SU-DHL-6 (cell line): Measurements from ENCODE around the gene DDX17.

Experiments
- H2AFZ ChIP-seq: fragments of 200-600 bp; sonication (generic); 2 replicates; pipeline ENCODE4 v1.6.1; 2014; ENCODE audit warnings: low read depth, mild to moderate bottlenecking, moderate library complexity, mixed read lengths, antibody characterized with exemption, low read length; ENCODE audit not compliant: severe bottlenecking
- H3F3A ChIP-seq: fragments of 200-600 bp; shearing (Covaris generic); 2 replicates; pipeline ENCODE4 v1.6.0; 2016; ENCODE audit warnings: antibody characterized with exemption, mild to moderate bottlenecking; ENCODE audit not compliant: insufficient read depth
- H3K27ac ChIP-seq: fragments of 200-600 bp; sonication (generic); 2 replicates; pipeline ENCODE4 v1.5.1; 2016; ENCODE audit warnings: low read depth, mild to moderate bottlenecking, low read length, moderate library complexity, mixed read lengths
- H3K27me3 ChIP-seq: fragments of 200-600 bp; sonication (generic), shearing (Covaris generic); 2 replicates; pipeline ENCODE4 v1.6.0; 2014; ENCODE audit warnings: mild to moderate bottlenecking, low read length
- H3K36me3 ChIP-seq: fragments of 200-600 bp; sonication (generic); 2 replicates; pipeline ENCODE4 v1.6.1; 2014; ENCODE audit warnings: mild to moderate bottlenecking, low read length, mixed read lengths
- H3K4me2 ChIP-seq: fragments of 300-600, 200-600 bp; shearing (Covaris generic), sonication (generic); 2 replicates; pipeline ENCODE4 v1.6.0; 2014; ENCODE audit warnings: low read length, low read depth, mild to moderate bottlenecking; ENCODE audit not compliant: poor library complexity, severe bottlenecking
- H3K4me3 ChIP-seq: fragments of 200-600 bp; sonication (generic); 2 replicates; pipeline ENCODE4 v1.5.1; 2014; ENCODE audit warnings: antibody characterized with exemption, low read length, mild to moderate bottlenecking, mixed read lengths; ENCODE audit not compliant: insufficient read depth, poor library complexity, severe bottlenecking
- H3K79me2 ChIP-seq: fragments of 200-600 bp; sonication (generic); 2 replicates; pipeline ENCODE4 v1.6.1; 2014; ENCODE audit warnings: mild to moderate bottlenecking, low read length, moderate library complexity; ENCODE audit not compliant: insufficient read depth
- H3K9ac ChIP-seq: fragments of 200-600 bp; sonication (generic); 2 replicates; pipeline ENCODE4 v1.7.0; 2014; ENCODE audit warnings: mild to moderate bottlenecking, low read length
- H3K9me2 ChIP-seq: fragments of 200-600 bp; sonication (generic); replicated peaks from 2 replicates; pipeline ENCODE4 v1.6.1; 2014; ENCODE audit warnings: low read length; ENCODE audit not compliant: insufficient read depth
- H3K9me3 ChIP-seq: fragments of 200-600 bp; sonication (generic); 2 replicates; pipeline ENCODE4 v1.6.1; 2014; ENCODE audit warnings: low read length, mixed read lengths; ENCODE audit not compliant: insufficient read depth
- H4K20me1 ChIP-seq: fragments of 200-600 bp; sonication (generic); 2 replicates; pipeline ENCODE4 v1.6.1; 2014; ENCODE audit warnings: low read depth, mild to moderate bottlenecking, antibody characterized with exemption, low read length, moderate library complexity, mixed read lengths
- CTCF ChIP-seq: fragments of 200-600 bp; sonication (generic); IDR thresholded peaks from one replicate; pipeline ENCODE4 v1.5.1; 2017; ENCODE audit warnings: antibody characterized with exemption, mild to moderate bottlenecking, low read length, moderate library complexity; ENCODE audit not compliant: insufficient read depth, poor library complexity, severe bottlenecking
- EZH2phosphoT487 ChIP-seq: fragments of 200-600 bp; sonication (generic), shearing (Covaris generic); conservative IDR thresholded peaks from 2 replicates; pipeline ENCODE4 v1.6.1; 2018; ENCODE audit warnings: mild to moderate bottlenecking, antibody characterized with exemption, low read length, moderate library complexity, mixed read lengths

DDX17 gene

DNA sequence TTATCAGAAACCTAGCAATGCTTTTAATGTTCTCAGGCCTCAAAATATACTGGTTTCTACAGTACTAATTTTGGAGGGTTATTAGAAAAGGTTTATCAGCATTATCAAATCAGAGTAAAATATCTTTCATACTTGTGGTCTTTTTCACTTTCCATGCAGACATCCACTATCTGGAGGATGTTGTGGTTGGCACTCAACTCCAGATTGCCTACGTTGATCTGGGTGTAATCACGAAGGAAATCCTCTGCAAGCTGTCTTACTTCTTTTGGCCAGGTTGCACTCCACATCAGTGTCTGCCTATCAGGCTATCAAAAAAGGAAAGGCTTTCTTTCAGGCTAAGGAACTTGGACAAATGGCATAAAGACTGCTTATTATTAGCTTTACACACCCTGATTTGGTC, 11.6 kb downstream of the DDX17 start:
- H3K9me3 ChIP-seq, result no peaks in the 10 kb centered on the region
- TF ChIP-seq CTCF (no peak), EZH2phosphoT487 (no peak)
- H3F3A ChIP-seq, result peaks cover 35% of the 10 kb centered on the region; the same call in 1 of the 2 replicates
- no peak overlapping the region for H3K27ac ChIP-seq
- H4K20me1 ChIP-seq, result peaks cover 34% of the 10 kb centered on the region; the same call in 1 of the 2 replicates
- H3K36me3 ChIP-seq, result peaks cover 87% of the 10 kb centered on the region
- H3K27me3 ChIP-seq, result no peaks in the 10 kb centered on the region
- no peaks in the 10 kb centered on the region for H3K9me2 ChIP-seq
- H3K79me2 ChIP-seq, result peaks cover 31% of the 10 kb centered on the region
- no peak overlapping the region for H2AFZ ChIP-seq
- H3K9ac ChIP-seq, result no peak overlapping the region
- no peak overlapping the region for H3K4me3 ChIP-seq
- H3K4me2 ChIP-seq, result no peak overlapping the region

GRCh38 chr22:38491707-38492348, 14.3 kb downstream of the DDX17 start:
- no peak overlapping the region for H3K27ac ChIP-seq
- peaks cover 38% of the 10 kb centered on the region; the same call in 1 of the 2 replicates for H3F3A ChIP-seq
- no peak overlapping the region for H2AFZ ChIP-seq
- no peak overlapping the region for H3K4me2 ChIP-seq
- H3K36me3 ChIP-seq, result peaks cover 87% of the 10 kb centered on the region
- TF ChIP-seq EZH2phosphoT487, result no peak
- TF ChIP-seq CTCF, result no peak
- no peaks in the 10 kb centered on the region for H3K9me3 ChIP-seq
- no peak overlapping the region for H3K9ac ChIP-seq
- no peak overlapping the region for H3K4me3 ChIP-seq
- no peaks in the 10 kb centered on the region for H3K9me2 ChIP-seq
- H3K79me2 ChIP-seq, result peaks cover 12% of the 10 kb centered on the region
- H4K20me1 ChIP-seq, result peaks cover 20% of the 10 kb centered on the region; the same call in 1 of the 2 replicates
- no peaks in the 10 kb centered on the region for H3K27me3 ChIP-seq

GRCh38 chr22:38490915-38491314, 15.2 kb downstream of the DDX17 start:
- H2AFZ ChIP-seq, result no peak overlapping the region
- H3K4me3 ChIP-seq, result no peak overlapping the region
- no peak overlapping the region for H3K4me2 ChIP-seq
- no peaks in the 10 kb centered on the region for H3K9me2 ChIP-seq
- H3F3A ChIP-seq, result peaks cover 37% of the 10 kb centered on the region; the same call in 1 of the 2 replicates
- no peak overlapping the region for H3K9ac ChIP-seq
- TF ChIP-seq CTCF, result no peak
- TF ChIP-seq EZH2phosphoT487, result no peak
- peaks cover 11% of the 10 kb centered on the region; the same call in 1 of the 2 replicates for H4K20me1 ChIP-seq
- no peak overlapping the region for H3K27ac ChIP-seq
- H3K9me3 ChIP-seq, result no peaks in the 10 kb centered on the region
- H3K79me2 ChIP-seq, result peaks cover 12% of the 10 kb centered on the region
- no peaks in the 10 kb centered on the region for H3K27me3 ChIP-seq
- peaks cover 82% of the 10 kb centered on the region for H3K36me3 ChIP-seq
